Upper lobe of left lung (tissue), 4 donors: ENCODE data around the gene CMIP.

Experiments used
- EP300 ChIP-seq, 4 donors: sonication (generic); formaldehyde crosslinking; IDR thresholded peaks; one replicate each; pipeline ENCODE4 v1.5.1; 2017; ENCODE audit warnings: antibody characterized with exemption in 4 of 4, control low read depth in 2 of 4
- POLR2A ChIP-seq, 4 donors: fragments of 450-650 bp; IDR thresholded peaks; one replicate each; pipeline ENCODE4 v1.5.1; 2016 to 2017; ENCODE audit warnings: antibody characterized with exemption in 4 of 4, mild to moderate bottlenecking in 2 of 4
- POLR2AphosphoS5 ChIP-seq, 2 donors: sonication (generic); formaldehyde crosslinking; IDR thresholded peaks; one replicate each; pipeline ENCODE4 v1.5.1; 2017; ENCODE audit warnings: antibody characterized with exemption in 2 of 2
- TF ChIP-seq, protein P1 (sequence below), 6 experiments: fragments of 450-650 bp in 4 of 6; fragments of 200-600 bp in 2 of 6; sonication (generic) in 2 of 6; IDR thresholded peaks; one replicate each; pipeline ENCODE4 v1.5.1; 2016 to 2019; ENCODE audit warnings: antibody characterized with exemption in 6 of 6

DNA sequence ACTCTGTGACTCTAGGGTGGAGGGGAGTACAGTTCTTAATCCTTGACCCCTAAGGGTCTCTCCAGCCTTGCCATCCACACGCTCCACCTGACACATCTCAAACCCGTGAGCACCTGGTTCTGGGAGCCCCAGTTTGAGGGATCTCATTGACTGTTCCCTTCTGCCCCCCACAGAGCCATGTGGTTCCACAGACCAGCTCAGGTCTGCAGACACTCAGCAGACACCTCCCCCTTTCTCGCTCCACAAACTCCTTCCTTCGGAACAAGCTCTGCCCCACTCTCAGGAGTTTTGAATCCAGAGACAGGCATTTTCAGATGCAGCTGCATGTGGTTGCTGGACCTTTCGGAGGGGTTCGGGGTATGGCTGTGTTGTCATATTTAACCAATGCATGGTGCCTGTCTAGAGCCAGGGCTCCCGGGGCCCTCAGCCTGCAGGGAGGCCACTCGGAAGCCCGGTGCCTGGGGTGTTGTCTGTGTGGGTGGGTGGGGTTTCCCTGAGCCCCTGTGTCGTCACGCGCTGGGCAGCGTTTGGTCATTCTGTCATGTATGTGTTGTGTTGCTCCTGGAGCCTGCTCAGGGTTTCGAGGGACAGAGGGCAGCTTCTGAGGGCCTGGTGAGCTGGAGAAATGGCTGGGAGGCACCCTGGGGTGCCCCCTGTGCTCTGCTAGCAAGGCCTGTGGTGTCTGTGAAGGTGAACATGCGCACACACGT, 235.3 kb downstream of the CMIP start:
- TF ChIP-seq, protein P1, sequence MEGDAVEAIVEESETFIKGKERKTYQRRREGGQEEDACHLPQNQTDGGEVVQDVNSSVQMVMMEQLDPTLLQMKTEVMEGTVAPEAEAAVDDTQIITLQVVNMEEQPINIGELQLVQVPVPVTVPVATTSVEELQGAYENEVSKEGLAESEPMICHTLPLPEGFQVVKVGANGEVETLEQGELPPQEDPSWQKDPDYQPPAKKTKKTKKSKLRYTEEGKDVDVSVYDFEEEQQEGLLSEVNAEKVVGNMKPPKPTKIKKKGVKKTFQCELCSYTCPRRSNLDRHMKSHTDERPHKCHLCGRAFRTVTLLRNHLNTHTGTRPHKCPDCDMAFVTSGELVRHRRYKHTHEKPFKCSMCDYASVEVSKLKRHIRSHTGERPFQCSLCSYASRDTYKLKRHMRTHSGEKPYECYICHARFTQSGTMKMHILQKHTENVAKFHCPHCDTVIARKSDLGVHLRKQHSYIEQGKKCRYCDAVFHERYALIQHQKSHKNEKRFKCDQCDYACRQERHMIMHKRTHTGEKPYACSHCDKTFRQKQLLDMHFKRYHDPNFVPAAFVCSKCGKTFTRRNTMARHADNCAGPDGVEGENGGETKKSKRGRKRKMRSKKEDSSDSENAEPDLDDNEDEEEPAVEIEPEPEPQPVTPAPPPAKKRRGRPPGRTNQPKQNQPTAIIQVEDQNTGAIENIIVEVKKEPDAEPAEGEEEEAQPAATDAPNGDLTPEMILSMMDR (IDR thresholded peaks at IDR 0.05): no peak
- no peak for TF ChIP-seq POLR2A (IDR thresholded peaks at IDR 0.05)
- no peak for TF ChIP-seq POLR2AphosphoS5 (IDR thresholded peaks at IDR 0.05)
- TF ChIP-seq EP300 (IDR thresholded peaks at IDR 0.05): no peak
